Measurements from ENCODE around the gene CCDC158.

Gene CCDC158

GRCh38 chr4:76463568-76463967 lies 42.6 kb upstream of the CCDC158 start:
- no peak overlapping the region for H3K27ac ChIP-seq (ENCODE audit: low read depth, low read length)
- H3K4me2 ChIP-seq (ENCODE audit: low read depth, low read length, poor library complexity, severe bottlenecking) = no peak overlapping the region
- H3K79me2 ChIP-seq (ENCODE audit: insufficient read depth, low read length) = no peaks in the 10 kb centered on the region
- no peaks in the 10 kb centered on the region for H3K36me3 ChIP-seq (ENCODE audit: low read length)
- no peaks in the 10 kb centered on the region for H4K20me1 ChIP-seq (ENCODE audit: low read depth, low read length)
- TF ChIP-seq EZH2phosphoT487 (conservative IDR thresholded peaks at IDR 0.05; ENCODE audit: low read length) = no peak
- no peak for TF ChIP-seq CTCF (IDR thresholded peaks at IDR 0.05; ENCODE audit: insufficient read depth, low read length, poor library complexity, severe bottlenecking)
- H3K9me2 ChIP-seq (replicated peaks; ENCODE audit: insufficient read depth, low read length) = no peaks in the 10 kb centered on the region
- no peaks in the 10 kb centered on the region for H3K9me3 ChIP-seq (ENCODE audit: insufficient read depth, low read length)
- no peaks in the 10 kb centered on the region for H3K27me3 ChIP-seq (ENCODE audit: low read length)
- H2AFZ ChIP-seq (ENCODE audit: low read depth, low read length, severe bottlenecking) = no peak overlapping the region
- H3K9ac ChIP-seq (ENCODE audit: low read length) = no peak overlapping the region
- no peaks in the 10 kb centered on the region for H3F3A ChIP-seq (ENCODE audit: insufficient read depth)
- H3K4me3 ChIP-seq (ENCODE audit: insufficient read depth, low read length, poor library complexity, severe bottlenecking) = no peak overlapping the region

- H3K27ac ChIP-seq (ENCODE audit: low read depth, low read length) = no peak overlapping the region
- H3K79me2 ChIP-seq (ENCODE audit: insufficient read depth, low read length) = no peaks in the 10 kb centered on the region
- no peaks in the 10 kb centered on the region for H3F3A ChIP-seq (ENCODE audit: insufficient read depth)
- no peaks in the 10 kb centered on the region for H3K27me3 ChIP-seq (ENCODE audit: low read length)
- no peak overlapping the region for H3K4me3 ChIP-seq (ENCODE audit: insufficient read depth, low read length, poor library complexity, severe bottlenecking)
- no peak overlapping the region for H3K4me2 ChIP-seq (ENCODE audit: low read depth, low read length, poor library complexity, severe bottlenecking)
- H3K36me3 ChIP-seq (ENCODE audit: low read length) = no peaks in the 10 kb centered on the region
- H3K9ac ChIP-seq (ENCODE audit: low read length) = no peak overlapping the region
- no peaks in the 10 kb centered on the region for H3K9me2 ChIP-seq (replicated peaks; ENCODE audit: insufficient read depth, low read length)
- no peaks in the 10 kb centered on the region for H3K9me3 ChIP-seq (ENCODE audit: insufficient read depth, low read length)
- H2AFZ ChIP-seq (ENCODE audit: low read depth, low read length, severe bottlenecking) = no peak overlapping the region
- H4K20me1 ChIP-seq (ENCODE audit: low read depth, low read length) = no peaks in the 10 kb centered on the region
- no peak for TF ChIP-seq EZH2phosphoT487 (conservative IDR thresholded peaks at IDR 0.05; ENCODE audit: low read length)
- TF ChIP-seq CTCF (IDR thresholded peaks at IDR 0.05; ENCODE audit: insufficient read depth, low read length, poor library complexity, severe bottlenecking) = no peak
Observed at GRCh38 chr4:76459291-76459723, 38.4 kb upstream of the CCDC158 start.

GRCh38 chr4:76458825-76459224 lies 37.9 kb upstream of the CCDC158 start:
- Histone ChIP-seq H2AFZ (ENCODE audit: low read depth, low read length, severe bottlenecking) (no peak overlapping the region), H3K27ac (ENCODE audit: low read depth, low read length) (no peak overlapping the region), H3K79me2 (ENCODE audit: insufficient read depth, low read length) (no peaks in the 10 kb centered on the region), H3K4me2 (ENCODE audit: low read depth, low read length, poor library complexity, severe bottlenecking) (no peak overlapping the region), H3F3A (ENCODE audit: insufficient read depth) (no peaks in the 10 kb centered on the region), H3K9me2 (replicated peaks; ENCODE audit: insufficient read depth, low read length) (no peaks in the 10 kb centered on the region), H3K4me3 (ENCODE audit: insufficient read depth, low read length, poor library complexity, severe bottlenecking) (no peak overlapping the region), H3K36me3 (ENCODE audit: low read length) (no peaks in the 10 kb centered on the region), H3K27me3 (ENCODE audit: low read length) (no peaks in the 10 kb centered on the region), H3K9ac (ENCODE audit: low read length) (no peak overlapping the region), H4K20me1 (ENCODE audit: low read depth, low read length) (no peaks in the 10 kb centered on the region), H3K9me3 (ENCODE audit: insufficient read depth, low read length) (no peaks in the 10 kb centered on the region)
- TF ChIP-seq EZH2phosphoT487 (conservative IDR thresholded peaks at IDR 0.05; ENCODE audit: low read length) (no peak), CTCF (IDR thresholded peaks at IDR 0.05; ENCODE audit: insufficient read depth, low read length, poor library complexity, severe bottlenecking) (no peak)
